Endothelial cell (in vitro differentiated cells): ENCODE measurements around the gene CABLES1. TPM values are rescaled to one million over a fixed set of nuclear protein-coding genes. Genes with fewer than 3 reads are reported as not detected.
"Not testable (repeated sequence)": the region's sequence is repeated elsewhere in the genome, so short reads cannot be mapped to it uniquely, and the experiment has no call there.

Experiments used
- DNase-seq: peaks from one replicate; pipeline ENCODE4 v3.0.0; 2021; ENCODE audit warnings: low spot score
- H3K27ac Mint-ChIP-seq: one replicate; pipeline ENCODE4 v1.8.0; 2021; ENCODE audit warnings: mixed read lengths, inconsistent platforms; ENCODE audit not compliant: unreplicated experiment
- H3K27me3 Mint-ChIP-seq: one replicate; pipeline ENCODE4 v1.8.0; 2021; ENCODE audit warnings: mild to moderate bottlenecking, moderate library complexity, mixed read lengths, inconsistent platforms; ENCODE audit not compliant: unreplicated experiment
- H3K36me3 Mint-ChIP-seq: one replicate; pipeline ENCODE4 v1.8.0; 2021; ENCODE audit warnings: mild to moderate bottlenecking, low read depth, mixed read lengths, inconsistent platforms; ENCODE audit not compliant: unreplicated experiment
- H3K4me1 Mint-ChIP-seq: one replicate; pipeline ENCODE4 v1.8.0; 2021; ENCODE audit warnings: mild to moderate bottlenecking, mixed read lengths, inconsistent platforms; ENCODE audit not compliant: unreplicated experiment
- H3K4me3 Mint-ChIP-seq: one replicate; pipeline ENCODE4 v1.8.0; 2021; ENCODE audit warnings: mild to moderate bottlenecking, mixed read lengths, inconsistent platforms; ENCODE audit not compliant: unreplicated experiment
- H3K9me3 Mint-ChIP-seq: one replicate; pipeline ENCODE4 v1.8.0; 2021; ENCODE audit warnings: mixed read lengths, inconsistent platforms; ENCODE audit not compliant: unreplicated experiment
- CTCF ChIP-seq: fragments of 200-600 bp; sonication (generic); IDR thresholded peaks from one replicate; pipeline ENCODE4 v1.5.0; 2021; ENCODE audit warnings: antibody characterized with exemption; ENCODE audit not compliant: unreplicated experiment
- total RNA-seq: library from RNA; stranded (reverse); fragmentation: NEBNext Ultra II Directional; extraction: Animal tissue kit (Norgen Biotek cat#: 25700); gene quantifications from one replicate; pipeline ENCODE4 v1.2.1, GENCODE V29; 2021; ENCODE audit not compliant: unreplicated experiment

Gene CABLES1
- total RNA-seq, 1 donor from 2014 or later = 24.9 TPM

GRCh38 chr18:23265682-23266399 lies 130.6 kb downstream of the CABLES1 start:
- H3K27me3 Mint-ChIP-seq = peaks cover 10% of the 10 kb centered on the region
- no peak overlapping the region for H3K27ac Mint-ChIP-seq
- H3K4me1 Mint-ChIP-seq = peaks cover 21% of the 10 kb centered on the region
- H3K9me3 Mint-ChIP-seq = peaks cover 11% of the 10 kb centered on the region
- H3K36me3 Mint-ChIP-seq = peaks cover 12% of the 10 kb centered on the region
- H3K4me3 Mint-ChIP-seq = no peak overlapping the region
- no peak for TF ChIP-seq CTCF
- DNase-seq = no peak

- TF ChIP-seq CTCF = no peak
- Mint-ChIP-seq H3K27ac (no peak overlapping the region), H3K9me3 (peaks cover 11% of the 10 kb centered on the region), H3K36me3 (peaks cover 18% of the 10 kb centered on the region), H3K4me3 (no peak overlapping the region), H3K27me3 (peaks cover 10% of the 10 kb centered on the region), H3K4me1 (peaks cover 14% of the 10 kb centered on the region)
- no peak for DNase-seq
Observed at GRCh38 chr18:23266717-23267446, 131.6 kb downstream of the CABLES1 start.

- H3K27me3 Mint-ChIP-seq = peaks cover 10% of the 10 kb centered on the region
- no peak overlapping the region for H3K4me3 Mint-ChIP-seq
- H3K4me1 Mint-ChIP-seq = peaks cover 11% of the 10 kb centered on the region
- no peak for DNase-seq
- H3K36me3 Mint-ChIP-seq = peaks cover 18% of the 10 kb centered on the region
- peaks cover 11% of the 10 kb centered on the region for H3K9me3 Mint-ChIP-seq
- no peak for TF ChIP-seq CTCF
- H3K27ac Mint-ChIP-seq = no peak overlapping the region
Observed at GRCh38 chr18:23267447-23267776, 132.1 kb downstream of the CABLES1 start.

- H3K4me1 Mint-ChIP-seq = peaks cover 20% of the 10 kb centered on the region
- H3K27me3 Mint-ChIP-seq = peaks cover 10% of the 10 kb centered on the region
- H3K9me3 Mint-ChIP-seq = peaks cover 11% of the 10 kb centered on the region
- no peak overlapping the region for H3K4me3 Mint-ChIP-seq
- no peak for TF ChIP-seq CTCF
- H3K36me3 Mint-ChIP-seq = peaks cover 18% of the 10 kb centered on the region
- H3K27ac Mint-ChIP-seq = no peak overlapping the region
- no peak for DNase-seq
Observed at GRCh38 chr18:23268641-23269040, 133.4 kb downstream of the CABLES1 start.

GRCh38 chr18:23269068-23269467 lies 133.8 kb downstream of the CABLES1 start:
- Mint-ChIP-seq H3K9me3 (peaks cover 11% of the 10 kb centered on the region), H3K4me3 (peak overlapping the region; percentile 33), H3K36me3 (peaks cover 18% of the 10 kb centered on the region), H3K4me1 (peaks cover 20% of the 10 kb centered on the region)
- not testable (repeated sequence) for H3K27ac Mint-ChIP-seq, H3K27me3 Mint-ChIP-seq, DNase-seq
